HFFc6 (cell line): ENCODE measurements around the gene METTL4. TPM values are rescaled to one million over a fixed set of nuclear protein-coding genes. Genes with fewer than 3 reads are reported as not detected.

Experiments used
- DNase-seq: peaks from one replicate; pipeline ENCODE4 v3.0.0-alpha.2; 2018
- H3K27ac Mint-ChIP-seq: 2 replicates; pipeline ENCODE4 v1.8.0; 2020; ENCODE audit warnings: mild to moderate bottlenecking, mixed read lengths
- H3K27me3 Mint-ChIP-seq: 2 replicates; pipeline ENCODE4 v1.8.0; 2021; ENCODE audit warnings: mild to moderate bottlenecking, moderate library complexity, mixed read lengths; ENCODE audit not compliant: insufficient read depth
- H3K36me3 Mint-ChIP-seq: 2 replicates; pipeline ENCODE4 v1.8.0; 2021; ENCODE audit warnings: low read depth, mixed read lengths
- H3K4me1 Mint-ChIP-seq: 2 replicates; pipeline ENCODE4 v1.8.0; 2020; ENCODE audit warnings: low read depth, mixed read lengths
- H3K4me3 Mint-ChIP-seq: 2 replicates; pipeline ENCODE4 v1.8.0; 2020; ENCODE audit warnings: mild to moderate bottlenecking, moderate library complexity, mixed read lengths
- H3K9me3 Mint-ChIP-seq: 2 replicates; pipeline ENCODE4 v1.8.0; 2020; ENCODE audit warnings: mild to moderate bottlenecking, mixed read lengths
- total RNA-seq, 6 experiments: library from RNA; stranded (reverse); fragmentation: NEBNext Ultra II Directional; extraction: Animal tissue kit (Norgen Biotek cat#: 25700); gene quantifications; 2 replicates in 1 of 6; 3 replicates in 5 of 6; pipeline ENCODE4 v1.2.3, GENCODE V29; 2021
- TF ChIP-seq, protein P1 (sequence below): fragments of 200-600 bp; sonication (generic); IDR thresholded peaks from 2 replicates; pipeline ENCODE4 v1.5.0; 2021; ENCODE audit warnings: antibody characterized with exemption, mild to moderate bottlenecking

Gene METTL4
- total RNA-seq, 6 experiments from 2014 or later, result 6.3 to 9.4 (median 9.0) TPM

DNA sequence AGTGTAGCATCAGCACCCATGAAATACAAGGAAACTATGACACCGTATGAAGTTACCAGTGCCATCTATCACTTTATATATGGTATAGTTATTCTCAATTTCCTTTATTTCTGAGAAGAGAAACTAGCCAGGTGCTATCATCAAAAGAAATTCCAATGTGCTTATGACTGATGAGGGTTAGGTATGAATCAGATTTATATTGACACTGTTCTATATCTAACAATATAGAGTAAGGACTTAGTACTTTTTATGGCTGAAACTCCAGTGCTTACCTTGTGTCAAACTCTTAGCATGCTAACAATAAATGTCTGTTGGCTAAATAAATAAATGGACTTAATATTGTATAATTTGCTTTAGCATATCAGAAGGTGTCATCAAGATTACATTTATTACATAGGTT, 6.9 kb downstream of the METTL4 start:
- Mint-ChIP-seq H3K9me3 (no peaks in the 10 kb centered on the region), H3K4me1 (peaks cover 16% of the 10 kb centered on the region), H3K27ac (no peak overlapping the region), H3K4me3 (no peak overlapping the region), H3K27me3 (no peaks in the 10 kb centered on the region), H3K36me3 (peaks cover 9% of the 10 kb centered on the region)
- TF ChIP-seq, protein P1, sequence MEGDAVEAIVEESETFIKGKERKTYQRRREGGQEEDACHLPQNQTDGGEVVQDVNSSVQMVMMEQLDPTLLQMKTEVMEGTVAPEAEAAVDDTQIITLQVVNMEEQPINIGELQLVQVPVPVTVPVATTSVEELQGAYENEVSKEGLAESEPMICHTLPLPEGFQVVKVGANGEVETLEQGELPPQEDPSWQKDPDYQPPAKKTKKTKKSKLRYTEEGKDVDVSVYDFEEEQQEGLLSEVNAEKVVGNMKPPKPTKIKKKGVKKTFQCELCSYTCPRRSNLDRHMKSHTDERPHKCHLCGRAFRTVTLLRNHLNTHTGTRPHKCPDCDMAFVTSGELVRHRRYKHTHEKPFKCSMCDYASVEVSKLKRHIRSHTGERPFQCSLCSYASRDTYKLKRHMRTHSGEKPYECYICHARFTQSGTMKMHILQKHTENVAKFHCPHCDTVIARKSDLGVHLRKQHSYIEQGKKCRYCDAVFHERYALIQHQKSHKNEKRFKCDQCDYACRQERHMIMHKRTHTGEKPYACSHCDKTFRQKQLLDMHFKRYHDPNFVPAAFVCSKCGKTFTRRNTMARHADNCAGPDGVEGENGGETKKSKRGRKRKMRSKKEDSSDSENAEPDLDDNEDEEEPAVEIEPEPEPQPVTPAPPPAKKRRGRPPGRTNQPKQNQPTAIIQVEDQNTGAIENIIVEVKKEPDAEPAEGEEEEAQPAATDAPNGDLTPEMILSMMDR, result no peak
- no peak for DNase-seq

DNA sequence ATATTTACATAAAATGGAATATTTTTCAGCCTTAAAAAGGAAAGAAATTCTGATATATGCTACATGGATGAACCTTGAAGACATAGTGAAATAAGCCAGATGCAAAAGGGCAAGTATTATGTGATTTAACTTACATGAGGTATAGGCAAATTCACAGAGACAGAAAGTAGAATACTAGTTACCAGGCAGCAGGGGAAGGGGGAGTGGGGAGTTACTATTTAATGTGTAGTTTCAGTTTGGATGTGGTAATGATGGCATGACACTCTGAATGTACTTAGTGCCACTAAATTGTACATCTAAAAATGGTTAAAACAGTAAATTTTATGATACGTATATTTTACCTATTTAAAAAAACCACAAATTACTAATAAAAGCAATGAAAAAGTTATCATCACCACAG, 12.1 kb downstream of the METTL4 start:
- H3K27ac Mint-ChIP-seq, result no peak overlapping the region
- DNase-seq, result no peak
- H3K4me3 Mint-ChIP-seq, result no peak overlapping the region
- TF ChIP-seq, protein P1, result no peak
- H3K27me3 Mint-ChIP-seq, result no peaks in the 10 kb centered on the region
- H3K4me1 Mint-ChIP-seq, result no peaks in the 10 kb centered on the region; the same call in 1 of the 2 replicates
- H3K9me3 Mint-ChIP-seq, result no peaks in the 10 kb centered on the region
- H3K36me3 Mint-ChIP-seq, result peaks cover 5% of the 10 kb centered on the region; the same call in 1 of the 2 replicates

DNA sequence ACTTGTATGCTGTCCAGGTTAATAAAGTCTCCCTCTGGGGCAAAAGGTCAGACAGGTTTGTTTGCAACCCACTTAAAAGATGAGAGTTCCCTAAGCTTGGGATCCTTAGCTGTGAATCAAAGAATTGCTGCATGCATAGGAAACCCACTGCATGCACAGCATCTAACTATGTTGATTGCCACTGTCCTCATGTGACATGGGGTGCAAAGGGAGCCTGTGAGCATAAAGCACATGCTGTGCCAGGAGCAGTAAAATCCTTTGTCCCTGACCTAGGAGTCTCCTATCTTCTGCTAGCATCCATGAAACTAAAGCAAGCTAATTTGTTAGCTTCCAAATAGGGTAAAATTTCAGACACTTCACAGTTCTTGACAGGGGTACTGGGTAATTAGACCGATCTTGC, 13.8 kb downstream of the METTL4 start:
- H3K9me3 Mint-ChIP-seq, result no peaks in the 10 kb centered on the region
- no peak overlapping the region for H3K4me3 Mint-ChIP-seq
- H3K4me1 Mint-ChIP-seq, result no peaks in the 10 kb centered on the region; the same call in 1 of the 2 replicates
- TF ChIP-seq, protein P1, result no peak
- DNase-seq, result no peak
- no peaks in the 10 kb centered on the region for H3K27me3 Mint-ChIP-seq
- H3K27ac Mint-ChIP-seq, result no peak overlapping the region
- peaks cover 5% of the 10 kb centered on the region; the same call in 1 of the 2 replicates for H3K36me3 Mint-ChIP-seq

DNA sequence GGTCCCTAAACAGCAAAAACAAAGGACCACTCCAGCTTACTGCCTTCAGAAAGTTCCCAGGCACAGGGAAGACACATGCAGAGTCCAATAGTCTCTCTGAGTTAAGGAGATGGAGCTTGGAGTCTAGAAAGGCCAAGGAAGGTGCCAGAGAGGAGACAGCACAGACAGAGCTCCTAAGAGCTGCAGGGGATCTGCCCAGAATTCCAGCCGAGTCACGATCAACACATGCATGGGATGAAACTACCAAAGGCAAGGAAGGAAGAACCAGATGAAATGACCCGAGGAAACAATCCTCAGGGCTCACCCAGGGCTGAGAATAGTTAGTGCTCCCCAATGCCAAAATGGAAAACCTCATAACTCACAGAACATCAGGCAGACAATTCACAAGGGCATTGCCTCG, 15.4 kb downstream of the METTL4 start:
- DNase-seq, result no peak
- H3K4me1 Mint-ChIP-seq, result no peaks in the 10 kb centered on the region; the same call in 1 of the 2 replicates
- TF ChIP-seq, protein P1, result no peak
- H3K9me3 Mint-ChIP-seq, result no peaks in the 10 kb centered on the region
- no peak overlapping the region for H3K4me3 Mint-ChIP-seq
- H3K36me3 Mint-ChIP-seq, result no peaks in the 10 kb centered on the region
- H3K27ac Mint-ChIP-seq, result no peak overlapping the region
- no peaks in the 10 kb centered on the region for H3K27me3 Mint-ChIP-seq

DNA sequence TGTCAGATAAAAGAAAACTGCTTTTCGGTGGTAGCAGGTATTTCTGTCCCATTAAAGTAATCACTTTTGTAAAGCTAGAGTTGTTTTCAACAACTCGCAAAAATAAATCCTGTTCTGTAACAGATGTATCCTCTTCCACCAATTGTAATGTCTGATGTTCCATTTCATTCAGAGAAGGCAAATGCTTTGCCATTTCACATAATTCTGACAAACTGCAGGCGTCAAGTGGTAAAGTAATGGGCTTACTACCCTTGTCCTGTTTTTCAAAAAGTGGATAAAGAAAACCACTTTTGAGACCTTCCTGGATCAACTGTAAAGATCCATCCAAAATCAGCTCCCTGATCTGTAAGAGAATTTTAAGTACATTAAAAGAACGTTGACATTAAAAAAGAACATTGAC, 16.6 kb downstream of the METTL4 start:
- Mint-ChIP-seq H3K4me1 (no peaks in the 10 kb centered on the region; the same call in 1 of the 2 replicates), H3K27me3 (no peaks in the 10 kb centered on the region), H3K4me3 (no peak overlapping the region), H3K27ac (no peak overlapping the region), H3K9me3 (no peaks in the 10 kb centered on the region), H3K36me3 (no peaks in the 10 kb centered on the region)
- no peak for DNase-seq
- TF ChIP-seq, protein P1, result no peak

DNA sequence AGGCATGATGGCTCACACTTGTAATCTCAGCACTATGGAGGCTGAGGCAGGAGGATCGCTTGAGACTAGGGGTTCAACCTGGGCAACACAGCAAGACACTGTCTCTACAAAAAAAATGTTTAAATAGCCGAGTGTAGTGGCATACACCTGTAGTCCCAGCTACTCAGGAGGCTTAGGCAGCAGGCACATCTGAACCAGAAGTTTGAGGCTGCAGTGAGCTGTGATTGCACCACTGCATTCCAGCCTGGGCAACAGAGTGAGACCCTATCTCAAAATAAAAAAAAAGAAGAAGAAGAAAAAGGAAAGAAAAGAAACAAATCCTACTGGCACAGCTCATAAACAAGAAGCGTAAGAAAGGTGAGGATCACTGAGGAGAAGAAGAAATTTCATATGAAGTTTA, 19.9 kb downstream of the METTL4 start:
- no peaks in the 10 kb centered on the region; the same call in 1 of the 2 replicates for H3K4me1 Mint-ChIP-seq
- H3K27me3 Mint-ChIP-seq, result no peaks in the 10 kb centered on the region
- H3K36me3 Mint-ChIP-seq, result no peaks in the 10 kb centered on the region
- no peaks in the 10 kb centered on the region for H3K9me3 Mint-ChIP-seq
- TF ChIP-seq, protein P1, result no peak
- H3K27ac Mint-ChIP-seq, result no peak overlapping the region
- H3K4me3 Mint-ChIP-seq, result no peak overlapping the region
- no peak for DNase-seq
